Motor neuron (in vitro differentiated cells): ENCODE measurements around the gene ANTKMT. TPM values are rescaled to one million over a fixed set of nuclear protein-coding genes. Genes with fewer than 3 reads are reported as not detected.
"Not testable (repeated sequence)": the region's sequence is repeated elsewhere in the genome, so short reads cannot be mapped to it uniquely, and the experiment has no call there.

ENCODE experiments used
- ATAC-seq, 8 experiments: fragments of 200-7000 bp; cut with Tn5 transposase; replicated peaks in 6 of 8; 2 replicates each; pipeline ENCODE4 v1.8.0; 2021; ENCODE audit warnings: mild to moderate bottlenecking in 8 of 8, moderate library complexity in 8 of 8
- H3K27ac ChIP-seq, 2 donors: fragments of 250-450 bp; sonication (Bioruptor Pico); 2 replicates each; pipeline ENCODE4 v1.9.0; 2021; ENCODE audit warnings: antibody characterized with exemption in 2 of 2, mild to moderate bottlenecking in 2 of 2, moderate library complexity in 1 of 2
- H3K4me1 ChIP-seq, 2 donors: fragments of 250-450 bp; sonication (Bioruptor Pico); replicated peaks in 1 of 2; 2 replicates each; pipeline ENCODE4 v1.6.1; 2021; ENCODE audit warnings: antibody characterized with exemption in 2 of 2, mild to moderate bottlenecking in 2 of 2, moderate library complexity in 1 of 2
- H3K4me3 ChIP-seq, 5 donors: fragments of 250-450 bp; sonication (Bioruptor Pico); 2 replicates each; pipeline ENCODE4 v1.9.0; 2021; ENCODE audit warnings: antibody characterized with exemption in 5 of 5, mild to moderate bottlenecking in 5 of 5, moderate library complexity in 4 of 5
- WGBS, 10 experiments: fragments of 450-650 bp; shearing (Covaris generic); methylation state at CpG; one replicate each; pipeline ENCODE4 v1.0.0; 2022; 5-methylcytosine and 5-hydroxymethylcytosine counted together
- in situ Hi-C, 9 experiments: fragments of 400-800 bp; cut with MboI; loops; one replicate each; pipeline ENCODE4 v1.15.0; 2021; ENCODE audit warnings: low sequenced_read_pairs in 9 of 9, low pct_unique_long_range_greater_than_20kb in 2 of 9; ENCODE audit not compliant: unreplicated experiment in 9 of 9
- total RNA-seq, 8 experiments: library from RNA; unstranded; fragments of 300-600 nt; gene quantifications; 2 replicates each; pipeline versions ENCODE4 v1.2.3 to v1.2.4, GENCODE V29; 2022

The ANTKMT gene
- total RNA-seq, 8 experiments from 2014 or later = 21.6 to 30.5 (median 24.5) TPM

DNA sequence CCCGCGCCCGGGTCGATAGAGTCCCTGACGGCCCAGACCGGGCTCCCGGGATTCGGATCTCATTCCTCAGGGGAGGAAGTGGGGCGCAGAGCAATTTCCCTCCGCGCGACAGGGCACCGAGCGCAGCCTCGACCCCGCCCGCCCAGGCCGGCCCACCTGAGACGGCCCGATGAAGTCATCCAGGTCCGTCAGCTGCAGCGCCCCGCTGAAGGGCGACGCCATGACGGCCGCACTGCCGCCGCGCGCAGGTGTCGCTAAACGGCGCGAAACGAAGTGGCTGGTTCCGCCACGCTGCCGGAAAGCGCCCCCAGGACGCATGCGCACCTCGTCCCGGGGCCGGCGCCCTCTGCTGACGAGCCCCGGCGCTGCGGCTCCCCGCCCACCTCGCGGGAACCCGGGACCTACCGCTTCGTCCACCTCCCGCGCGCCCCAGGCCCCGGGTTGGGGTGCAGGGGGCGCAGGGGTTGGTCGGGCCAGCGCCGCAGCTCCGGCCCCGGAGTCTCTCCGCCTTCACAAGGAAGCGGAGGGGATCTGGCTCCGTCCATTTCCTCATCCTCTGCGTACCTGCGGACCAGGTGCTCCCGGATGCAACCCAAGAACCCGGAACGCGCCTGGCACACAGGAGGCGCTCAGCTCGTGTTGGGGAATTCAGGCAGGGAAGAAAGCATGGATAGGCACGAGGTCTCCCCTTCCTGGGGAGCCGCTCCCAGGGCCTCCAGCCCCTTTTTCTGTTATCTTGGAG, 20.0 kb downstream of the ANTKMT start, which contains the start of gene CIAO3:
Gene CIAO3 (minus strand): TSS at position 234 of the 742 bp plus-strand sequence. CDS start 12 bp downstream, at position 222.
- H3K27ac ChIP-seq = peak within 1 kb of the TSS; percentile 78 to 86

DNA sequence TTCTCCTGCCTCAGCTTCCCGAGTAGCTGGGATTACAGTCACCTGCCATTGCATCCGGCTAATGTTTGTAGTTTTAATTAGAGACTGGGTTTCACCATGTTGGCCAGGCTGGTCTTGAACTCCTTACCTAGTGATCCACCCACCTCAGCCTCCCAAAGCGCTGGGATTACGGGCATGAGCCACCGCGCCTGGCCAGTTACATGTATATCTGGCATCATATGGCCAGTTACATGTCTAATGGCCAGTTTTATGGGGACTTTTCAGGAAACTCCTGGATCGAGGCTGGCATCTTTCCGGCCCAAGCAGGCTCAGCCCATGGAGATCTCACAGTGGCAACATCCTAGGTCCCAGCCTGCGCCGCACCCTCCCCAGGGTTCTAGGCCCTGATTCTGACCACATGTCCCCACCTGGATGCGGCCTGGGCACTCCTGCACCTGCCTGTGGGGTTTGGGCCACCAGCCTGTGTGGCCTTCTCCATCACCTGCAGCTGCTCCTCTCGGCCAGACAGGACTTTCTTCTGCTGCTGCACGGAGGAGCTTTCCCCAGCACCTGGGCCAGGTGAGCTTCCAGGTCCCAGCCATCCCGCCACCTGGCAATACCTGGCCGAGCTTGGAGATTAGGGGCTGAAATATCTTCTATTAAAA, 21.2 kb downstream of the ANTKMT start:
- in situ Hi-C loops = no loop called here
- Histone ChIP-seq H3K27ac (no peak overlapping the region), H3K4me3 (no peak overlapping the region), H3K4me1 (peaks cover 2 to 14% of the 10 kb centered on the region in 2 donors)
- ATAC-seq = no peak
- 63 to 100% (median 91%) methylated on average over 1 to 7 of the region's 15 CpGs; no CpG with 5 or more reads in 1 of the 10 experiments for WGBS, 10 experiments

More for the DNA sequence above, 20.0 kb downstream of the ANTKMT start, which contains the start of gene CIAO3:
- peak; percentile 90 to 95 (median 92) for ATAC-seq
- Histone ChIP-seq H3K4me3 (peak within 1 kb of the TSS; percentile 56 to 83 (median 65)), H3K4me1 (peaks cover 2 to 14% of the 10 kb centered on the region in 2 donors)
- WGBS, 10 experiments = 3 to 33% (median 3%) methylated on average over 3 to 8 of the region's 79 CpGs; no CpG with 5 or more reads in 6 of the 10 experiments
- in situ Hi-C loops = no loop called here

DNA sequence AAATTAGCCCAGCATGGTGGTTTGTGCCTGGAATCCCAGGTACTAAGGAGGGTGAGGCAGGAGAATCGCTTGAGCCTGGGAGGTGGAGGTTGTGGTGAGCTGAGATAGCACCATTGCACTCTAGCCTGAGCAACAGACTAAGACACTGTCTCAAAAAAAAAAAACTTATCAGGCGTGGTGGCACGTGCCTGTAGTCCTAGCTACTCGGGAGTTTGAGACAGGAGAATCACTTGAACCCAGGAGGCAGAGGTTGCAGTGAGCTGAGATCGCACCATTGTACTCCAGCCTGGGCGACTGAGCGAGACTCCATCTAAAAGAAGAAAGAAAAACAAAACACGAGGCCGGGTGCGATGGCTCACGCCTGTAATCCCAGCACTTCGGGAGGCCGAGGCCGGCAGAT, 21.9 kb downstream of the ANTKMT start:
- H3K4me1 ChIP-seq = peaks cover 2 to 14% of the 10 kb centered on the region in 2 donors
- H3K4me3 ChIP-seq, in situ Hi-C loops, ATAC-seq, H3K27ac ChIP-seq: not testable (repeated sequence)
- 67 to 94% (median 82%) methylated on average over 1 to 11 of the region's 14 CpGs; no CpG with 5 or more reads in 5 of the 10 experiments for WGBS, 10 experiments

DNA sequence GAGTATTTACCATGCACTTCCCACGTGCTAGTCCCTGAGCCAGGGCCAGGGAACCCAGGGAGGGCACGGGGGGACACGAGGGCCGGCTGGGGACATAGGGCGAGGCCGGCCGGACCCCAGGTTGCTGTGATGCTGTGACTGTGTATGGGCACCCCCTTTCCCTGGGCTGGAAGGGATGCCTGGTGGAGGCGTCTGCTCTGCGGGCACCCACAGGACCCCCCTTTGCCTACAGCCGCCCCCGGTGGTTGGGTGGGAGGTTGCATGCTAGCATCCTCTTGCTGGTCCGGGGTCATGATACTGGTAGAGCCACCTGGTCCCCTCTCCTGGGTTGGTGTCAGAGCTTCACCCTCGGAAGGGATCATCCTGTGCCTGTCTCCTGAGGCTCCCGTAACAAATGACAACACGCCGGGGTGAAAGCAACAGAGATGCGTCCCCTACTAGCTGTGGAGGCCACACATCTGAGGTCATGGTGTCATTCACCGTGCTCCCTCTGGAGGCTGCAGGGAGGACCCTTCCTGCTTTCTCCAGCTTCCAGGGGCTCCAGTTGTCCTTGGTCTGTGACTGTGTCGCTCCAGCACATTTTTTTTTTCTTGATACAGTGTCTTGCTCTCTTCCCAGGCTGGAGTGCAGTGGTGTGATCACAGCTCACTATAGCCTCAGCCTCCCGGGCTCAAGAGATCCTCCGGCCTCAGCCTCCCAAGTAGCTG, 23.0 kb downstream of the ANTKMT start:
- H3K4me1 ChIP-seq = peaks cover 2 to 14% of the 10 kb centered on the region in 2 donors
- ATAC-seq = no peak
- H3K4me3 ChIP-seq = no peak overlapping the region
- no peak overlapping the region for H3K27ac ChIP-seq
- in situ Hi-C loops = no loop called here
- 0 to 100% (median 75%) methylated on average over 1 to 5 of the region's 21 CpGs; no CpG with 5 or more reads in 4 of the 10 experiments for WGBS, 10 experiments

DNA sequence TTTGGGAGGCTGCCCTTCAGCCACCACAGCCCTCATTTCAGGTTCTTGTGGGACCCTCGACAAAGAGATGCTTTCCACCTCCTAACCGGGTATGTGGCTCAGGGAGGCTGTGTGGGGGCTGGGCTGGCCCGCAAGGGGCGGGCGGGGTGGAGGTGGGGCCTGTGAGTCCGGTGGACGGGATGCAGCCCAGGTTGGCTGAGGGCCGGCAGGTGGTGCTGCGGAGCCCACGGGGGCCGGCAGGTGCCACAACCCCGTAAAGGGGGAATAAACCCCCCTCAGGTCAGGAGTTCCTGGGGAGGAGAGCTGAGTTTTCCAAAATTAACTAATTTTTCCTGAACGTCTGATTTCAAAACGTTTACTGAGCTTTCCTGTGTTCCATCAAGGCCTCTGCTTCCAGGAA, 24.8 kb downstream of the ANTKMT start:
- WGBS, 10 experiments = 0 to 29% (median 10%) methylated on average over 1 to 6 of the region's 14 CpGs; no CpG with 5 or more reads in 6 of the 10 experiments
- peak in 2 of 8 experiments; percentile 7 to 47 for ATAC-seq
- Histone ChIP-seq H3K27ac (no peak overlapping the region), H3K4me1 (peaks cover 4 to 12% of the 10 kb centered on the region in 2 donors), H3K4me3 (no peak overlapping the region)
- in situ Hi-C loops = no loop called here

DNA sequence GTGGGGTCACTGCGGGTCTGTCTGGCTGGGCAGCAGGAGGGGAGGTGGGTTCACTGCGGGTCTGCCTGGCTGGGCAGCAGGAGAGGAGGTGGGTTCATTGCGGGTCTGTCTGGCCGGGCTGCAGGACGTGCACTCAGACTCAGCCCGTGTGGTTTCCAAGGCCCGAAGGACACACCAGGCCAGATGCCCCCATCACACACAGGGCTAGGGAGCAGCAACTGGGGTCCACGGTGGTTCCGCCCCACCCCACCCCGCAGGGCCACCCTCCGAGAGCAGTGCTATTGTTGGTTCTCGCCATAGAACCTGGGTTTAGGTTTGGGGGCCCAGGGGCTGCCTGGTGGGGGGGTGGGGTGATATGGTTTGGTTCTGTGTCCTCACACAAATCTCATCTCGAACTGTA, 25.7 kb downstream of the ANTKMT start:
- no CpG with 5 or more reads among the region's 13 CpGs for WGBS, 10 experiments
- H3K27ac ChIP-seq = no peak overlapping the region
- no peak for ATAC-seq
- in situ Hi-C loops = no loop called here
- no peak overlapping the region for H3K4me3 ChIP-seq
- H3K4me1 ChIP-seq = peaks cover 5 to 16% of the 10 kb centered on the region in 2 donors

DNA sequence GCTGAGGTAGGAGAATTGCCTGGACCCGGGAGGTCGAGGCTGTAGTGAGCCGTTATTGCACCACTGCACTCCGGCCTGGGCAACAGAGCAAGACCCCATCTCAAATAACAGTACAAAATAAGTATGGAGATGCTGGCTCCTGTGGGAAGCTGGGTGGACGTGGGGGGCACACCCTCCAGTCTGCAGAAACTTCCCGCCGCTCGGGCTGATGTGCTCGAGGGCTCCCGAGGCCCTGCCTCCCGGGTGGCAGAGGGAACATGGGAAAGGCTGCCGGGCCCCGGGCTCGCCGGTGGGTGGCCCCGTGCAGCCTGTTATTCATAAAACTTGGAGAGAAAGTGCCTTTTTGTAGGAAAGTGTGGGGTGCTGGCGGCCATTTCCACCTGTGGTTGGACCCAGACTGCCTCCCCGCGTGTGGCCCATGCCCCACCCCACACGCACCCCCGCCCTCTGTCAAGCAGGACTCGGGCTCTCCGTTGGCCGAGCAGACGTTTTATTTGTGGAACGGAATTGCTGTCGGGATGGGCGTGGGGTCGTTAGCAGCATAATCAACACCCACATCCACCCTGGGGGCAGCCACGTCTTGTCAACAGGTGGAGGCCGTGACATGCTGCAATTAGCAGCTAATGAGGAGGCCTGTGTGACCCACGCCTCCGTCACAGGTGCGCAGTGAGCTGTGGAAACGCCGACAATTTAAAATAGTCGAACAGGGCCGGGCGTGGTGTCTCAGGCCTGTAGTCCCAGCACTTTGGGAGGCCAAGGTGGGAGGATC, 27.2 kb downstream of the ANTKMT start:
- Histone ChIP-seq H3K4me1 (peaks cover 13 to 24% of the 10 kb centered on the region in 2 donors), H3K27ac (no peak overlapping the region), H3K4me3 (no peak overlapping the region)
- WGBS, 10 experiments = 94% methylated on average over 10 of the region's 39 CpGs; no CpG with 5 or more reads in 9 of the 10 experiments
- no peak for ATAC-seq
- in situ Hi-C loops = no loop called here

DNA sequence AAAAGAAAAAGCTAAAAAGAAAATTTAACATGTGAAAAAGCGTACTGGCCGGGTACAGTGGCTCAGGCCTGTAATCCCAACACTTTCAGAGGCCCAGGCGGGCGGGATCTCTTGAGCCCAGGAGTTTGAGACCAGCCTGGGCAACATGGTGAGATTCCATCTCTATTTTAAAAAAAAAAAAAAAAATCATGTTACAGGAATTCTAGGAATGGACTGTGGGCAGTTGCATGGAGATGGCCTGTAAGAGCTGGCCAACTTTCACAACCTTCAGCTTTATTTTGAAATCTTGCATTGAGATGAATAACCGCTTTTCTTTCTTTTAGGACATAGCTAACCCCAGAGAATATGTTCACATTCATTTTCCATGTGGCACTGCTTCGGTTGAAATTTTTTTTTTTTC, 28.1 kb downstream of the ANTKMT start:
- H3K4me3 ChIP-seq = no peak overlapping the region
- in situ Hi-C loops = no loop called here
- 42 to 91% (median 76%) methylated on average over 3 to 6 of the region's 6 CpGs; no CpG with 5 or more reads in 2 of the 10 experiments for WGBS, 10 experiments
- no peak overlapping the region for H3K27ac ChIP-seq
- no peak for ATAC-seq
- peaks cover 13 to 24% of the 10 kb centered on the region in 2 donors for H3K4me1 ChIP-seq

DNA sequence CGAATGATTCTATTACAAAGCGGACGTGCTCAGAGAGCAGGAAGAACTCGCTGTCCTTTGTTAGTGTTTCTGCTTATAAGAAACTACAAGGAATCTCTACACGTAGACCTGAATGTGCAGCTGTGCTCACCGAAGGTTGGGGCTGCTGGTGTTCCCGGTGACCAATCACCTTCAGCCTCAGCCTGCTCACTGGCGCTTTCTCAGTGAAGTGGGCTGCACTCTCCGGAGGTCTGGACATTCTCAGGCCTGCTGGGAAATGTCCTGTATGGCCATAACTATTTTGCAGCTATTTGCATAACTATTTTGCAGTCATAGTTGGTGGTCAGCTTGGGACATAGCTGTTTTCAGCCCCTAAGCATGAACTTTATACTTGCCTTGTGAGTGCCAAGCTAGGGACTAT, 29.5 kb downstream of the ANTKMT start:
- Histone ChIP-seq H3K27ac (no peak overlapping the region), H3K4me3 (no peak overlapping the region), H3K4me1 (peaks cover 13 to 24% of the 10 kb centered on the region in 2 donors)
- WGBS, 10 experiments = 33 to 100% (median 75%) methylated on average over 1 to 4 of the region's 9 CpGs; no CpG with 5 or more reads in 4 of the 10 experiments
- in situ Hi-C loops = no loop called here
- ATAC-seq = peak in 7 of 8 experiments; percentile 27 to 69 (median 54)

DNA sequence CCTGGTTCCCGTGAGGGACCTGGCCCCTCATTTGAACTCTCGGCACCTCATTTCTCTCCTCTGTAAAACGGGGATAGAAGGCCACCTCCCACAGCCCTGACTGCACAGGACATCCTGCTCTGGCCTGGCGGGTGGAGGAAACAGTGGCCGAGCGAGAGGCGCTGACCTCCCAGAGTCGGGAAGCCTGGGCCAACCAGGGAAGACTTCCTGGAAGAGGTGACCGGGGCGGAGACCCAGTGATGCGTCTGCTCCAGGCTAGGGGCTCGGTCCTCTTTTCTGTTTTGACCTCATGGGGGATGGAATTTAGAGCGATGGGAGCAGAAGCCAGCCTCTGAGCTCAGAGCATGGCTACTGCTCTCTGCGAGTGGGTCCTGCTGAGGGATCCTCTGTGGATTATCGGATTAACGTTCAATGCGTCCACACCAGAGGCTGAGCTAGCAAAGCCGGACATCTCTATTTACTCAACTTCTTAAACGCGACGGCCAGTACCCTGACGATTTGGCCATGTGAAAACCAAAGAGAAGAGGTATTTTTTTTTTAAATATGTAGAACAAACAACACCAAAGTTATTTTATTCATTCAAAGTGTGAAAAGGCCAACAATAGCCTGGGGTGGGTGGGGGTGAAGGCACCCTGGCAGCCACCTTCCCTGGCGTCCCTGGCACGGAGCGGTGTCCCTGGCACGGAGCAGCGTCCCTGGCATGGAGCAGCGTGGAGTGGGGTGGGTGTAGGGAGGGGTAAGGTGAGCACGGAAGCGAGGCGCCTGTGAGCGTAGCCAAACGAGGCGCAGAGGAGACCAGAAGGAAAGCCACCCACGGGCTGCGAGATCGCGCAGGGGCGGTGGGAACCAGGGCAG, 30.4 kb downstream of the ANTKMT start:
- peak in 1 of 8 experiments; percentile 36 for ATAC-seq
- peak overlapping the region in 1 of 2 donors; percentile 28 for H3K27ac ChIP-seq
- H3K4me3 ChIP-seq = no peak overlapping the region
- peaks cover 13 to 20% of the 10 kb centered on the region in 2 donors for H3K4me1 ChIP-seq
- in situ Hi-C loops = no loop called here
- WGBS, 10 experiments = 10 to 100% (median 79%) methylated on average over 1 to 13 of the region's 39 CpGs; no CpG with 5 or more reads in 2 of the 10 experiments

DNA sequence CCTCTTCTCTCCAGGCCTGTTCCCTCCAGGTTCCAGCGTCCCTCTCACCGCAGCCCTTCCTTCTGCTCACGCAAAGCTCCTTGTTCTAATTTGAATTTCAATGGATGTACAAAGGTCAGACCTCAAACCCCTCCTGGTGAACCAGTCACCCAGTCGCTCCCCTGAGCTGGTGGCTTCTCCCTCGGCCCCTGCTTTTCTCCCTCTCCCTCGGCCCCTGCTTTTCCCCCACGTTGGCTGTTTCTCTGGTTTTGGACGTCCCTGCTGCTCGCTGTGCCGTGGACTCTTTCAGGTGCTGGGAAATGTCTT, 31.0 kb downstream of the ANTKMT start:
- in situ Hi-C loops = no loop called here
- no peak overlapping the region for H3K4me3 ChIP-seq
- H3K27ac ChIP-seq = peak overlapping the region in 1 of 2 donors; percentile 28
- ATAC-seq = peak in 5 of 8 experiments; percentile 15 to 60 (median 34)
- 6 to 35% (median 17%) methylated on average over 4 to 10 of the region's 10 CpGs; no CpG with 5 or more reads in 6 of the 10 experiments for WGBS, 10 experiments
- peaks cover 13 to 20% of the 10 kb centered on the region in 2 donors for H3K4me1 ChIP-seq
